PC-3 (cell line): ENCODE results near the gene POTEM. TPM values are rescaled to one million over a fixed set of nuclear protein-coding genes. Genes with fewer than 3 reads are reported as not detected.
"Not testable (repeated sequence)": the region's sequence is repeated elsewhere in the genome, so short reads cannot be mapped to it uniquely, and the experiment has no call there.

Experiments
- ATAC-seq: fragments of 200-7000 bp; cut with Tn5 transposase; 2 replicates; pipeline ENCODE4 v1.9.1; 2020; ENCODE audit warnings: mild to moderate bottlenecking, moderate library complexity
- BruUV-seq: library from RNA; stranded (reverse); fragments of 400-500 nt; replicated peaks from 2 replicates; lab custom pipeline; 2021; lab: Mats Ljungman, UMichigan
- CTCF ChIA-PET: fragments of 300-600 bp; sonication (Branson Sonifier 250); formaldehyde crosslinking; loops from one replicate; lab custom pipeline; 2022; ENCODE audit warnings: antibody characterized with exemption; lab: Charles Lee
- POLR2A ChIA-PET: fragments of 300-600 bp; sonication (Branson Sonifier 250); formaldehyde crosslinking; loops from one replicate; lab custom pipeline; 2022; ENCODE audit warnings: antibody characterized with exemption; ENCODE audit not compliant: unreplicated experiment; lab: Charles Lee
- DNase-seq: peaks from one replicate; pipeline ENCODE4 v3.0.0-alpha.2; 2015
- H2AFZ ChIP-seq: fragments of 300-600 bp; sonication (generic); 2 replicates; pipeline ENCODE4 v1.6.0; 2016; ENCODE audit warnings: antibody characterized with exemption, low read length
- H3F3A ChIP-seq: fragments of 300-600 bp; sonication (generic); one replicate; pipeline ENCODE4 v1.6.0; 2017; ENCODE audit warnings: antibody characterized with exemption, low read length, control low read depth, mild to moderate bottlenecking; ENCODE audit not compliant: unreplicated experiment
- H3K27ac ChIP-seq: fragments of 300-600 bp; sonication (generic); 2 replicates; pipeline ENCODE4 v1.5.1; 2016; ENCODE audit warnings: mild to moderate bottlenecking, low read length
- H3K27me3 ChIP-seq: fragments of 300-600 bp; sonication (generic); 2 replicates; pipeline ENCODE4 v1.6.1; 2016; ENCODE audit warnings: low read length, mixed read lengths
- H3K36me3 ChIP-seq: fragments of 300-600 bp; sonication (generic); 2 replicates; pipeline ENCODE4 v1.6.1; 2016; ENCODE audit warnings: low read depth, mixed run types, low read length, mixed read lengths
- H3K4me1 ChIP-seq: fragments of 300-600 bp; sonication (generic); 2 replicates; pipeline ENCODE4 v1.5.1; 2016; ENCODE audit warnings: low read length; ENCODE audit not compliant: insufficient read depth
- H3K4me2 ChIP-seq: fragments of 300-600 bp; sonication (generic); 2 replicates; pipeline ENCODE4 v1.6.0; 2016; ENCODE audit warnings: low read length
- H3K4me3 ChIP-seq: fragments of 300-600 bp; sonication (generic); 2 replicates; pipeline ENCODE4 v1.5.1; 2016; ENCODE audit warnings: mild to moderate bottlenecking, low read length, mixed read lengths
- H3K79me2 ChIP-seq: fragments of 300-600 bp; sonication (generic); 2 replicates; pipeline ENCODE4 v1.6.1; 2017; ENCODE audit warnings: low read length, mixed read lengths
- H3K9ac ChIP-seq: fragments of 300-600 bp; sonication (generic); 2 replicates; pipeline ENCODE4 v1.6.0; 2016; ENCODE audit warnings: mild to moderate bottlenecking, low read length
- H3K9me2 ChIP-seq: fragments of 300-600 bp; sonication (generic); replicated peaks from 2 replicates; pipeline ENCODE4 v1.6.1; 2016; ENCODE audit warnings: mixed run types, low read length, mixed read lengths
- H3K9me3 ChIP-seq: fragments of 300-600 bp; sonication (generic); 2 replicates; pipeline ENCODE4 v1.6.1; 2016; ENCODE audit warnings: low read length, mixed read lengths
- H4K20me1 ChIP-seq: fragments of 300-600 bp; sonication (generic); 2 replicates; pipeline ENCODE4 v1.6.1; 2016; ENCODE audit warnings: low read length, mixed read lengths
- intact Hi-C: fragments of 100-400 bp; cut with micrococcal nuclease; formaldehyde crosslinking; loops from 2 replicates; pipeline ENCODE4 v1.9.0; 2023
- total RNA-seq: library from RNA; depleted of rRNA; stranded (reverse); fragments of >200 nt; gene quantifications from 2 replicates; pipeline ENCODE4 v1.2.3, GENCODE V29; 2014

The POTEM gene
- total RNA-seq, 1 experiment from 2014 or later: not detected

- CTCF ChIA-PET: not testable (repeated sequence)
Measured at GRCh38 chr14:18949939-18950338, 17.3 kb upstream of the POTEM start.

GRCh38 chr14:18953085-18953484, 14.1 kb upstream of the POTEM start:
- H3K4me3 ChIP-seq, H3K79me2 ChIP-seq, H3K9me2 ChIP-seq, H3F3A ChIP-seq, H3K9me3 ChIP-seq, DNase-seq, POLR2A ChIA-PET, CTCF ChIA-PET, H3K36me3 ChIP-seq, H3K27ac ChIP-seq, intact Hi-C loops, H3K27me3 ChIP-seq, ATAC-seq, H3K4me2 ChIP-seq, BruUV-seq, H3K9ac ChIP-seq, H2AFZ ChIP-seq, H4K20me1 ChIP-seq, H3K4me1 ChIP-seq: not testable (repeated sequence)

More at GRCh38 chr14:18949939-18950338, 17.3 kb upstream of the POTEM start:
- H3K4me3 ChIP-seq, H3K27ac ChIP-seq, H3K9me2 ChIP-seq, H3K9ac ChIP-seq, BruUV-seq, H3K9me3 ChIP-seq, DNase-seq, H2AFZ ChIP-seq, H3K27me3 ChIP-seq, H3K4me1 ChIP-seq, H3F3A ChIP-seq, H3K4me2 ChIP-seq, H3K36me3 ChIP-seq, H4K20me1 ChIP-seq, POLR2A ChIA-PET, intact Hi-C loops, H3K79me2 ChIP-seq, ATAC-seq: not testable (repeated sequence)

GRCh38 chr14:18955816-18956215, 11.4 kb upstream of the POTEM start:
- DNase-seq, H3K79me2 ChIP-seq, H3F3A ChIP-seq, H3K4me2 ChIP-seq, H3K4me1 ChIP-seq, H4K20me1 ChIP-seq, H3K36me3 ChIP-seq, H3K9me3 ChIP-seq, H3K27ac ChIP-seq, BruUV-seq, POLR2A ChIA-PET, H2AFZ ChIP-seq, H3K4me3 ChIP-seq, ATAC-seq, H3K9me2 ChIP-seq, intact Hi-C loops, H3K27me3 ChIP-seq, H3K9ac ChIP-seq, CTCF ChIA-PET: not testable (repeated sequence)

GRCh38 chr14:18961576-18961975, 5.7 kb upstream of the POTEM start:
- CTCF ChIA-PET, POLR2A ChIA-PET, H3K4me1 ChIP-seq, H3K4me2 ChIP-seq, H3K4me3 ChIP-seq, H3K9me3 ChIP-seq, H4K20me1 ChIP-seq, H3K36me3 ChIP-seq, H3K79me2 ChIP-seq, H3F3A ChIP-seq, intact Hi-C loops, DNase-seq, ATAC-seq, H3K27me3 ChIP-seq, H3K27ac ChIP-seq, H2AFZ ChIP-seq, BruUV-seq, H3K9me2 ChIP-seq, H3K9ac ChIP-seq: not testable (repeated sequence)

- H3K4me3 ChIP-seq, H3K9me2 ChIP-seq, H3K27me3 ChIP-seq, H3K9ac ChIP-seq, H4K20me1 ChIP-seq, ATAC-seq, H3F3A ChIP-seq, H3K36me3 ChIP-seq, BruUV-seq, H2AFZ ChIP-seq, H3K79me2 ChIP-seq, H3K27ac ChIP-seq, H3K4me1 ChIP-seq, CTCF ChIA-PET, H3K9me3 ChIP-seq, intact Hi-C loops, H3K4me2 ChIP-seq, DNase-seq, POLR2A ChIA-PET: not testable (repeated sequence)
Measured at GRCh38 chr14:18962143-18962542, 5.1 kb upstream of the POTEM start.

GRCh38 chr14:18963276-18963675, 4.0 kb upstream of the POTEM start:
- H3F3A ChIP-seq, ATAC-seq, H3K36me3 ChIP-seq, H4K20me1 ChIP-seq, H3K9me2 ChIP-seq, intact Hi-C loops, H3K9ac ChIP-seq, H3K9me3 ChIP-seq, DNase-seq, CTCF ChIA-PET, BruUV-seq, H3K4me1 ChIP-seq, H3K4me2 ChIP-seq, H3K27ac ChIP-seq, H3K79me2 ChIP-seq, POLR2A ChIA-PET, H3K4me3 ChIP-seq, H2AFZ ChIP-seq, H3K27me3 ChIP-seq: not testable (repeated sequence)

- CTCF ChIA-PET, POLR2A ChIA-PET: not testable (repeated sequence)
Measured at GRCh38 chr14:18964878-18965277, 2.4 kb upstream of the POTEM start.

More at GRCh38 chr14:18964878-18965277, 2.4 kb upstream of the POTEM start:
- H3K36me3 ChIP-seq, ATAC-seq, H3K4me3 ChIP-seq, H3K4me2 ChIP-seq, H3K9me3 ChIP-seq, H3K79me2 ChIP-seq, H3F3A ChIP-seq, H2AFZ ChIP-seq, BruUV-seq, H4K20me1 ChIP-seq, DNase-seq, H3K27me3 ChIP-seq, H3K27ac ChIP-seq, H3K9ac ChIP-seq, intact Hi-C loops, H3K9me2 ChIP-seq, H3K4me1 ChIP-seq: not testable (repeated sequence)
